K562 (cell line): ENCODE results near the gene TBC1D25. TPM values are rescaled to one million over a fixed set of nuclear protein-coding genes. Genes with fewer than 3 reads are reported as not detected.

Experiments used
- COPS2 ChIP-seq: fragments of 450-650 bp; conservative IDR thresholded peaks from 2 replicates; pipeline ENCODE4 v1.6.1; 2016; ENCODE audit warnings: mild to moderate bottlenecking, moderate library complexity
- ESRRA ChIP-seq: fragments of 450-650 bp; IDR thresholded peaks from 2 replicates; pipeline ENCODE4 v1.6.1; 2014; ENCODE audit warnings: low read depth, mild to moderate bottlenecking, moderate library complexity, borderline replicate concordance
- FOSL1 ChIP-seq: fragments of 200-800 bp; sonication (Bioruptor generic); conservative IDR thresholded peaks from 2 replicates; pipeline ENCODE4 v1.6.1; 2016; ENCODE audit warnings: missing genetic modification characterization, missing compliant biosample characterization
- HIVEP1 ChIP-seq: fragments of 250-450 bp; sonication (Bioruptor Pico); IDR thresholded peaks from 2 replicates; pipeline ENCODE4 v1.4.0; 2020; ENCODE audit warnings: mild to moderate bottlenecking
- HNRNPH1 ChIP-seq: fragments of 200-400 bp; formaldehyde crosslinking; optimal IDR thresholded peaks from 2 replicates; pipeline ENCODE3; 2017; ENCODE audit warnings: low read depth, mild to moderate bottlenecking, low read length, moderate library complexity
- HNRNPL ChIP-seq: fragments of 200-400 bp; formaldehyde crosslinking; IDR thresholded peaks from 2 replicates; pipeline ENCODE4 v1.6.1; 2017; ENCODE audit warnings: low read depth, mild to moderate bottlenecking, low read length
- POLR2B ChIP-seq: fragments of 450-650 bp; IDR thresholded peaks from 2 replicates; pipeline ENCODE4 v1.6.1; 2018; ENCODE audit warnings: low read depth; ENCODE audit not compliant: partially characterized antibody
- PRPF4 ChIP-seq: fragments of 200-400 bp; formaldehyde crosslinking; IDR thresholded peaks from one replicate; pipeline ENCODE4 v1.6.1; 2017; ENCODE audit warnings: low read length, low read depth, mild to moderate bottlenecking; ENCODE audit not compliant: insufficient read depth, poor library complexity, severe bottlenecking
- RAD51 ChIP-seq: fragments of 450-650 bp; IDR thresholded peaks from 2 replicates; pipeline ENCODE4 v1.7.1; 2016; ENCODE audit warnings: low read depth, mild to moderate bottlenecking, borderline replicate concordance
- SMAD2 ChIP-seq: fragments of 150-350 bp; IDR thresholded peaks from 2 replicates; pipeline ENCODE4 v1.6.1; 2014; ENCODE audit warnings: low read depth, mild to moderate bottlenecking, low read length
- SMAD3 ChIP-seq: fragments of 450-650 bp; formaldehyde crosslinking; conservative IDR thresholded peaks from 2 replicates; pipeline ENCODE4 v1.4.0; 2020; ENCODE audit warnings: mild to moderate bottlenecking
- STAT5B ChIP-seq: fragments of 250-450 bp; sonication (Bioruptor Pico); IDR thresholded peaks from 2 replicates; pipeline ENCODE4 v1.8.0; 2021; ENCODE audit warnings: mild to moderate bottlenecking, inconsistent platforms
- TGIF2 ChIP-seq: sonication (generic); formaldehyde crosslinking; IDR thresholded peaks from 2 replicates; pipeline ENCODE4 v1.8.1; 2022; ENCODE audit warnings: mild to moderate bottlenecking, missing genetic modification reagents, moderate library complexity
- ZFX ChIP-seq: sonication (generic); formaldehyde crosslinking; IDR thresholded peaks from 2 replicates; pipeline ENCODE4 v1.8.0; 2022; ENCODE audit warnings: mild to moderate bottlenecking, missing genetic modification reagents, moderate library complexity
- ZNF311 ChIP-seq: fragments of 250-450 bp; sonication (Bioruptor Pico); IDR thresholded peaks from 2 replicates; pipeline ENCODE4 v1.4.0; 2020; ENCODE audit warnings: mild to moderate bottlenecking, moderate library complexity
- ZNF584 ChIP-seq: fragments of 200-800 bp; sonication (Bioruptor generic); IDR thresholded peaks from 2 replicates; pipeline ENCODE4 v1.6.1; 2016; ENCODE audit warnings: low read depth, mild to moderate bottlenecking, missing genetic modification characterization, missing compliant biosample characterization
- polyA plus RNA-seq, 8 experiments: library from polyadenylated mRNA; depleted of rRNA in 4 of 8; stranded (reverse) in 5 of 8; unstranded in 3 of 8; fragments of >200 nt; fragmentation: Nextera tagmentation in 2 of 8; fragmentation: Illumina TruSeq in 1 of 8; extraction: Ambion mirVana in 2 of 8; extraction: Trizol in 1 of 8; gene quantifications; 2 replicates each; pipeline versions ENCODE4 v1.2.1 to v1.2.3, GENCODE V29; 2011 to 2014; ENCODE audit warnings: inconsistent platforms in 1 of 8, missing spikeins in 1 of 8
- total RNA-seq, 7 experiments: library from RNA; depleted of rRNA in 6 of 7; stranded (reverse); fragments of >200 nt in 6 of 7; fragmentation: Illumina TruSeq in 2 of 7; extraction: Trizol in 2 of 7; gene quantifications; 2 replicates each; pipeline versions ENCODE4 v1.2.1 to v1.2.3, GENCODE V29; 2011 to 2021; ENCODE audit warnings: low replicate concordance in 1 of 7
- TF ChIP-seq, protein P1 (sequence below): fragments of 450-650 bp; IDR thresholded peaks from 2 replicates; pipeline ENCODE4 v1.6.1; 2016; ENCODE audit warnings: low read depth
- TF ChIP-seq, protein P2 (sequence below): fragments of 450-650 bp; formaldehyde crosslinking; IDR thresholded peaks from 2 replicates; pipeline ENCODE4 v1.4.0; 2022; ENCODE audit warnings: mild to moderate bottlenecking, moderate library complexity

Gene TBC1D25
- total and polyA plus RNA-seq, 9 of the 15 experiments (the other 6 are each of a cell fraction or from before 2014, with no cell fraction given) = 0.62 to 10.6 (median 3.9) TPM

DNA sequence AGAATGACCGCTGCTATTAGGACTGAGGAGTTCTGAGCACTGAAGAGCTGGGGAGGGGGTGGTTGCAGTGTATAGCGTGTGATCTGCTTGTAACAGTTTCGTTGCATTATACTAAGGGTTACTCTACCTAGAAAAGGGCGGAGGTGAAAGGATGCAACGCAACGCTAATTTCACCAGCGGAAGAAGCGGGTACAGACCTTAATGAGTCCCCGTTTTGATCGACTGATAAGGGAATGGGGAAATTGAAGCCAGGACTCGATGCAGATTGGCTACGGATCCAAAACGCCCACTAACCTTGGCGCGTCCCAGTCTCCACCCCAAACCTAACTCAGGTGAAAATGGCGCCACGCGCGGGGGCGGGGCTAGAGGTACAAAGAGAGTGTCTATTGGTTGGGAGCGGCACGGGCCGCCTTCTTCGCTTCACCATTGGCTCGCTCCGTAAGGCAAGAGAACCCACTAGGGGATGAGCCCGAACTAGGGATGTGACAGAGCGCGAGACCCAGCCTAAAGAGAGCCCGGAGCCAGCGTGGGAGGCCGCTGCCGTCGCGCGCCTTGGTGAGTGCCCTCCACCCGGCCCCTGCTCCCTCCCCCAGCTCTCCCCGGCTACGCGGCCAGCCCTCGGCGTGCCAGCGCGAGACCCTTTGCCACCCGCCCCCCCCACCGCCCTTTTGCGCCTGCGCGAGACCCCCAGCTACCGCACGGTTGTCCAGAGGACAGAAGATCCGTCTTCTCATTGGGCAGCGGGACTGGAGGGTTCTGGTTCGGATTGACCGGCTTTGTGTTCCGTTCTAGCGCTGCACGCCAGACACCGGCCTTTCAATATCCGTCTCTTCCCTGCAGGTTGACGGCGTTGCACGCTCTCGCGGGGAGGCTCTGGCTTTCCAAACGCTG lies 17.9 kb upstream of the TBC1D25 start, which contains the start of gene EBP (continued):
- TF ChIP-seq, protein P1, sequence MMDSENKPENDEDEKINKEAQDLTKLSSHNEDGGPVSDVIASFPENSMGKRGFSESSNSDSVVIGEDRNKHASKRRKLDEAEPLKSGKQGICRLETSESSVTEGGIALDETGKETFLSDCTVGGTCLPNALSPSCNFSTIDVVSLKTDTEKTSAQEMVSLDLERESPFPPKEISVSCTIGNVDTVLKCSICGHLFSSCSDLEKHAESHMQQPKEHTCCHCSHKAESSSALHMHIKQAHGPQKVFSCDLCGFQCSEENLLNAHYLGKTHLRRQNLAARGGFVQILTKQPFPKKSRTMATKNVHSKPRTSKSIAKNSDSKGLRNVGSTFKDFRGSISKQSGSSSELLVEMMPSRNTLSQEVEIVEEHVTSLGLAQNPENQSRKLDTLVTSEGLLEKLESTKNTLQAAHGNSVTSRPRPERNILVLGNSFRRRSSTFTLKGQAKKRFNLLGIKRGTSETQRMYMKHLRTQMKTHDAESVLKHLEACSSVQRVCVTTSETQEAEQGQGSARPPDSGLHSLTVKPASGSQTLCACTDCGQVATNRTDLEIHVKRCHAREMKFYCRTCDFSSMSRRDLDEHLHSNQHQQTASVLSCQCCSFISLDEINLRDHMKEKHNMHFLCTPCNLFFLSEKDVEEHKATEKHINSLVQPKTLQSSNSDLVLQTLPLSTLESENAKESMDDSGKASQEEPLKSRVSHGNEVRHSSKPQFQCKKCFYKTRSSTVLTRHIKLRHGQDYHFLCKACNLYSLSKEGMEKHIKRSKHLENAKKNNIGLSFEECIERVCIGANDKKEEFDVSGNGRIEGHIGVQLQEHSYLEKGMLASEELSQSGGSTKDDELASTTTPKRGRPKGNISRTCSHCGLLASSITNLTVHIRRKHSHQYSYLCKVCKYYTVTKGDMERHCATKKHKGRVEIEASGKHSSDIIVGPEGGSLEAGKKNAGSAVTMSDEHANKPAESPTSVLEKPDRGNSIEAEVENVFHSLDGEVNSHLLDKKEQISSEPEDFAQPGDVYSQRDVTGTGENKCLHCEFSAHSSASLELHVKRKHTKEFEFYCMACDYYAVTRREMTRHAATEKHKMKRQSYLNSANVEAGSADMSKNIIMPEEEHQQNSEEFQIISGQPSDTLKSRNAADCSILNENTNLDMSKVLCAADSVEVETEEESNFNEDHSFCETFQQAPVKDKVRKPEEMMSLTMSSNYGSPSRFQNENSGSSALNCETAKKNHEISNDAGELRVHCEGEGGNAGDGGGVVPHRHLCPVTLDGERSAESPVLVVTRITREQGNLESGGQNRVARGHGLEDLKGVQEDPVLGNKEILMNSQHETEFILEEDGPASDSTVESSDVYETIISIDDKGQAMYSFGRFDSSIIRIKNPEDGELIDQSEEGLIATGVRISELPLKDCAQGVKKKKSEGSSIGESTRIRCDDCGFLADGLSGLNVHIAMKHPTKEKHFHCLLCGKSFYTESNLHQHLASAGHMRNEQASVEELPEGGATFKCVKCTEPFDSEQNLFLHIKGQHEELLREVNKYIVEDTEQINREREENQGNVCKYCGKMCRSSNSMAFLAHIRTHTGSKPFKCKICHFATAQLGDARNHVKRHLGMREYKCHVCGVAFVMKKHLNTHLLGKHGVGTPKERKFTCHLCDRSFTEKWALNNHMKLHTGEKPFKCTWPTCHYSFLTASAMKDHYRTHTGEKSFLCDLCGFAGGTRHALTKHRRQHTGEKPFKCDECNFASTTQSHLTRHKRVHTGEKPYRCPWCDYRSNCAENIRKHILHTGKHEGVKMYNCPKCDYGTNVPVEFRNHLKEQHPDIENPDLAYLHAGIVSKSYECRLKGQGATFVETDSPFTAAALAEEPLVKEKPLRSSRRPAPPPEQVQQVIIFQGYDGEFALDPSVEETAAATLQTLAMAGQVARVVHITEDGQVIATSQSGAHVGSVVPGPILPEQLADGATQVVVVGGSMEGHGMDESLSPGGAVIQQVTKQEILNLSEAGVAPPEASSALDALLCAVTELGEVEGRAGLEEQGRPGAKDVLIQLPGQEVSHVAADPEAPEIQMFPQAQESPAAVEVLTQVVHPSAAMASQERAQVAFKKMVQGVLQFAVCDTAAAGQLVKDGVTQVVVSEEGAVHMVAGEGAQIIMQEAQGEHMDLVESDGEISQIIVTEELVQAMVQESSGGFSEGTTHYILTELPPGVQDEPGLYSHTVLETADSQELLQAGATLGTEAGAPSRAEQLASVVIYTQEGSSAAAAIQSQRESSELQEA = no peak
- TF ChIP-seq ZFX (no peak), ZNF584 (CRISPR knock-in tag) (no peak), FOSL1 (tag) (no peak), HNRNPH1 (no peak), RAD51 (peak; percentile 64; the same call in 1 of the 2 replicates), SMAD3 (no peak), TGIF2 (no peak), STAT5B (CRISPR knock-in tag) (no peak), HNRNPL (no peak), PRPF4 (no peak), HIVEP1 (CRISPR knock-in tag) (no peak), POLR2B (peak; percentile 43), ESRRA (peak; percentile 91), COPS2 (no peak), ZNF311 (CRISPR knock-in tag) (no peak), SMAD2 (no peak)
- TF ChIP-seq, protein P2, sequence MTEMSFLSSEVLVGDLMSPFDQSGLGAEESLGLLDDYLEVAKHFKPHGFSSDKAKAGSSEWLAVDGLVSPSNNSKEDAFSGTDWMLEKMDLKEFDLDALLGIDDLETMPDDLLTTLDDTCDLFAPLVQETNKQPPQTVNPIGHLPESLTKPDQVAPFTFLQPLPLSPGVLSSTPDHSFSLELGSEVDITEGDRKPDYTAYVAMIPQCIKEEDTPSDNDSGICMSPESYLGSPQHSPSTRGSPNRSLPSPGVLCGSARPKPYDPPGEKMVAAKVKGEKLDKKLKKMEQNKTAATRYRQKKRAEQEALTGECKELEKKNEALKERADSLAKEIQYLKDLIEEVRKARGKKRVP (CRISPR knock-in tag) = no peak
